GM19324 (cell line): ENCODE results near the gene ACAN.
A peak's percentile ranks its signal among the peaks of the same experiment; 100 is the strongest.

Experiments
- ATAC-seq: cut with Tn5 transposase; IDR thresholded peaks from one replicate; pipeline ENCODE4 v1.9.1; 2021; ENCODE audit warnings: mild to moderate bottlenecking, moderate library complexity; ENCODE audit not compliant: unreplicated experiment, low FRiP score

ACAN gene

GRCh38 chr15:88898736-88899135 is 95.5 kb downstream of the ACAN start:
- ATAC-seq: no peak

GRCh38 chr15:88899251-88899650 is 96.0 kb downstream of the ACAN start:
- ATAC-seq: no peak

GRCh38 chr15:88900309-88900981 is 97.2 kb downstream of the ACAN start:
- no peak for ATAC-seq

- no peak for ATAC-seq
These were observed 97.8 kb downstream of the ACAN start for GRCh38 chr15:88900982-88901418.

GRCh38 chr15:88901508-88902220 is 98.4 kb downstream of the ACAN start:
- no peak for ATAC-seq

- no peak for ATAC-seq
These were observed 99.1 kb downstream of the ACAN start for GRCh38 chr15:88902221-88902835.

GRCh38 chr15:88902846-88903245 is 99.6 kb downstream of the ACAN start:
- ATAC-seq: no peak

- no peak for ATAC-seq
These were observed 101.0 kb downstream of the ACAN start for GRCh38 chr15:88904257-88904623.

- ATAC-seq: peak; percentile 63
These were observed 101.5 kb downstream of the ACAN start for GRCh38 chr15:88904624-88905327.

GRCh38 chr15:88905576-88905975 is 102.3 kb downstream of the ACAN start:
- no peak for ATAC-seq

- no peak for ATAC-seq
These were observed 102.9 kb downstream of the ACAN start for GRCh38 chr15:88906130-88906529.

GRCh38 chr15:88906551-88906950 is 103.3 kb downstream of the ACAN start:
- no peak for ATAC-seq

GRCh38 chr15:88907111-88907510 is 103.9 kb downstream of the ACAN start:
- no peak for ATAC-seq

- ATAC-seq: no peak
These were observed 104.9 kb downstream of the ACAN start for GRCh38 chr15:88908123-88908522.

GRCh38 chr15:88908697-88909621 is 105.7 kb downstream of the ACAN start:
- no peak for ATAC-seq

GRCh38 chr15:88909956-88910831 is 107.0 kb downstream of the ACAN start:
- no peak for ATAC-seq

- no peak for ATAC-seq
These were observed 108.5 kb downstream of the ACAN start for GRCh38 chr15:88911766-88912118.

- no peak for ATAC-seq
These were observed 109.3 kb downstream of the ACAN start for GRCh38 chr15:88912500-88912921.
